Caco-2 (cell line): ENCODE measurements around the gene MAMDC4. TPM values are rescaled to one million over a fixed set of nuclear protein-coding genes. Genes with fewer than 3 reads are reported as not detected.

Source experiments
- BruUV-seq: library from RNA; stranded (reverse); fragments of 400-500 nt; replicated peaks from 2 replicates; lab custom pipeline; 2021; lab: Mats Ljungman, UMichigan
- CTCF ChIA-PET: fragments of 300-600 bp; sonication (Branson Sonifier 250); formaldehyde crosslinking; loops from one replicate; lab custom pipeline; 2022; ENCODE audit warnings: antibody characterized with exemption; lab: Charles Lee
- POLR2A ChIA-PET: fragments of 300-600 bp; sonication (Branson Sonifier 250); formaldehyde crosslinking; loops from one replicate; lab custom pipeline; 2022; ENCODE audit warnings: antibody characterized with exemption; lab: Charles Lee
- DNase-seq, 2 experiments: peaks; one replicate each; pipeline versions ENCODE4 v3.0.0 to v3.0.0-alpha.2; 2020 to 2022
- H3K27me3 ChIP-seq: replicated peaks from 2 replicates; pipeline ENCODE4 v1.6.0; 2011; ENCODE audit warnings: low read length; ENCODE audit not compliant: control insufficient read depth, insufficient read depth
- H3K36me3 ChIP-seq: 2 replicates; pipeline ENCODE4 v1.5.1; 2011; ENCODE audit warnings: low read length; ENCODE audit not compliant: control insufficient read depth, insufficient read depth
- H3K4me1 ChIP-seq: fragments of 250-450 bp; sonication (Bioruptor Pico); 2 replicates; pipeline ENCODE4 v1.5.1; 2020; ENCODE audit warnings: mild to moderate bottlenecking
- H3K4me3 ChIP-seq: 2 replicates; pipeline ENCODE4 v1.5.1; 2011; ENCODE audit warnings: low read depth, mild to moderate bottlenecking, control low read depth, low read length
- H3K9me3 ChIP-seq: fragments of 250-450 bp; sonication (Bioruptor Pico); 2 replicates; pipeline ENCODE4 v1.5.1; 2020; ENCODE audit warnings: mild to moderate bottlenecking, moderate library complexity
- H3K27ac Mint-ChIP-seq: one replicate; pipeline ENCODE4 v1.8.0; 2022; ENCODE audit warnings: mixed read lengths; ENCODE audit not compliant: unreplicated experiment
- H3K27me3 Mint-ChIP-seq: one replicate; pipeline ENCODE4 v1.8.0; 2022; ENCODE audit warnings: mixed read lengths; ENCODE audit not compliant: insufficient read depth, unreplicated experiment
- H3K36me3 Mint-ChIP-seq: one replicate; pipeline ENCODE4 v1.8.0; 2022; ENCODE audit warnings: mild to moderate bottlenecking, mixed read lengths; ENCODE audit not compliant: insufficient read depth, unreplicated experiment
- H3K4me1 Mint-ChIP-seq: one replicate; pipeline ENCODE4 v1.8.0; 2022; ENCODE audit warnings: low read depth, mixed read lengths; ENCODE audit not compliant: unreplicated experiment
- H3K4me3 Mint-ChIP-seq: one replicate; pipeline ENCODE4 v1.8.0; 2022; ENCODE audit warnings: mild to moderate bottlenecking, moderate library complexity, mixed read lengths; ENCODE audit not compliant: unreplicated experiment
- H3K9me3 Mint-ChIP-seq: one replicate; pipeline ENCODE4 v1.8.0; 2022; ENCODE audit warnings: mixed read lengths; ENCODE audit not compliant: unreplicated experiment
- intact Hi-C: fragments of 100-400 bp; cut with micrococcal nuclease; formaldehyde crosslinking; loops from one replicate; pipeline ENCODE4 v1.10.0; 2022; ENCODE audit not compliant: unreplicated experiment
- total RNA-seq: library from RNA; stranded (reverse); gene quantifications from 2 replicates; pipeline ENCODE4 v1.2.3, GENCODE V29; 2022
- TF ChIP-seq, protein P1 (sequence below), 2 experiments: fragments of 200-600 bp in 1 of 2; IDR thresholded peaks; 1 replicate in 1 of 2; 2 replicates in 1 of 2; pipeline versions ENCODE4 v1.5.1 to v1.8.0; 2011 to 2022; ENCODE audit warnings: antibody characterized with exemption in 1 of 2, control low read depth in 1 of 2, inconsistent platforms in 1 of 2, low read depth in 1 of 2, low read length in 1 of 2, mild to moderate bottlenecking in 1 of 2, moderate library complexity in 1 of 2; ENCODE audit not compliant: insufficient read depth in 1 of 2, severe bottlenecking in 1 of 2, unreplicated experiment in 1 of 2

Gene MAMDC4
- total RNA-seq, 1 experiment from 2014 or later, result 8.8 TPM

GRCh38 chr9:136852664-136853595, 784 bp downstream of the MAMDC4 start:
- BruUV-seq, result no TSS peak
- Histone ChIP-seq H3K4me3 (no peak overlapping the region), H3K9me3 (no peaks in the 10 kb centered on the region), H3K4me1 (peaks cover 8% of the 10 kb centered on the region; the same call in 1 of the 2 replicates), H3K27me3 (no peaks in the 10 kb centered on the region), H3K36me3 (peaks cover 1% of the 10 kb centered on the region; the same call in 1 of the 2 replicates)
- intact Hi-C loops, result no loop called here
- Mint-ChIP-seq H3K27ac (no peak overlapping the region), H3K27me3 (no peaks in the 10 kb centered on the region), H3K4me3 (no peak overlapping the region), H3K9me3 (no peaks in the 10 kb centered on the region), H3K36me3 (peaks cover 78% of the 10 kb centered on the region), H3K4me1 (no peaks in the 10 kb centered on the region)
- peak in 1 of 2 experiments; percentile 36 for DNase-seq
- TF ChIP-seq, protein P1, sequence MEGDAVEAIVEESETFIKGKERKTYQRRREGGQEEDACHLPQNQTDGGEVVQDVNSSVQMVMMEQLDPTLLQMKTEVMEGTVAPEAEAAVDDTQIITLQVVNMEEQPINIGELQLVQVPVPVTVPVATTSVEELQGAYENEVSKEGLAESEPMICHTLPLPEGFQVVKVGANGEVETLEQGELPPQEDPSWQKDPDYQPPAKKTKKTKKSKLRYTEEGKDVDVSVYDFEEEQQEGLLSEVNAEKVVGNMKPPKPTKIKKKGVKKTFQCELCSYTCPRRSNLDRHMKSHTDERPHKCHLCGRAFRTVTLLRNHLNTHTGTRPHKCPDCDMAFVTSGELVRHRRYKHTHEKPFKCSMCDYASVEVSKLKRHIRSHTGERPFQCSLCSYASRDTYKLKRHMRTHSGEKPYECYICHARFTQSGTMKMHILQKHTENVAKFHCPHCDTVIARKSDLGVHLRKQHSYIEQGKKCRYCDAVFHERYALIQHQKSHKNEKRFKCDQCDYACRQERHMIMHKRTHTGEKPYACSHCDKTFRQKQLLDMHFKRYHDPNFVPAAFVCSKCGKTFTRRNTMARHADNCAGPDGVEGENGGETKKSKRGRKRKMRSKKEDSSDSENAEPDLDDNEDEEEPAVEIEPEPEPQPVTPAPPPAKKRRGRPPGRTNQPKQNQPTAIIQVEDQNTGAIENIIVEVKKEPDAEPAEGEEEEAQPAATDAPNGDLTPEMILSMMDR (IDR thresholded peaks at IDR 0.05; ENCODE audit: insufficient read depth in 1 of 2, low read depth in 1 of 2, low read length in 1 of 2, severe bottlenecking in 1 of 2, unreplicated experiment in 1 of 2), result no peak
- CTCF ChIA-PET, result no interaction called here
- POLR2A ChIA-PET, result no interaction called here

DNA sequence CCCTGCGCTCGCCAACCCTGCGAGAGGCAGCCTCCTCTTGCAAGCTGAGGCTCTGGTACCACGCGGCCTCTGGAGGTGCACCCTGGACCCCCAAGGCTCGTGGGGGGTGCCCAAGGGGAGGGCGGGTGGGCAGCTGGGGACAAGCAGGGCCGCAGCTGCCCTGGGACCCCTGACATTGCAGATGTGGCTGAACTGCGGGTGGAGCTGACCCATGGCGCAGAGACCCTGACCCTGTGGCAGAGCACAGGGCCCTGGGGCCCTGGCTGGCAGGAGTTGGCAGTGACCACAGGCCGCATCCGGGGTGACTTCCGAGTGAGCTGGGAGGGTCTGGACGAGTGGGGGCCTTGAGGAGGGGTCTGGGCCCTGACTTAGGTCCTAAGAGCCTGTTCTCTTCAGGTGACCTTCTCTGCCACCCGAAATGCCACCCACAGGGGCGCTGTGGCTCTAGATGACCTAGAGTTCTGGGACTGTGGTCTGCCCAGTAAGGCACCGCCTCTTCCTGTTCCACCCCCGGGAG, 1.5 kb downstream of the MAMDC4 start:
- Histone ChIP-seq H3K27me3 (no peaks in the 10 kb centered on the region), H3K9me3 (no peaks in the 10 kb centered on the region), H3K4me1 (peaks cover 8% of the 10 kb centered on the region; the same call in 1 of the 2 replicates), H3K36me3 (peaks cover 1% of the 10 kb centered on the region; the same call in 1 of the 2 replicates), H3K4me3 (no peak overlapping the region)
- Mint-ChIP-seq H3K27me3 (no peaks in the 10 kb centered on the region), H3K36me3 (peaks cover 78% of the 10 kb centered on the region), H3K4me1 (no peaks in the 10 kb centered on the region), H3K27ac (no peak overlapping the region), H3K4me3 (no peak overlapping the region), H3K9me3 (no peaks in the 10 kb centered on the region)
- intact Hi-C loops, result no loop called here
- POLR2A ChIA-PET, result no interaction called here
- peak in 1 of 2 experiments; percentile 33 for DNase-seq
- CTCF ChIA-PET, result no interaction called here
- TF ChIP-seq, protein P1 (IDR thresholded peaks at IDR 0.05; ENCODE audit: insufficient read depth in 1 of 2, low read depth in 1 of 2, low read length in 1 of 2, severe bottlenecking in 1 of 2, unreplicated experiment in 1 of 2), result no peak
- BruUV-seq, result no TSS peak

DNA sequence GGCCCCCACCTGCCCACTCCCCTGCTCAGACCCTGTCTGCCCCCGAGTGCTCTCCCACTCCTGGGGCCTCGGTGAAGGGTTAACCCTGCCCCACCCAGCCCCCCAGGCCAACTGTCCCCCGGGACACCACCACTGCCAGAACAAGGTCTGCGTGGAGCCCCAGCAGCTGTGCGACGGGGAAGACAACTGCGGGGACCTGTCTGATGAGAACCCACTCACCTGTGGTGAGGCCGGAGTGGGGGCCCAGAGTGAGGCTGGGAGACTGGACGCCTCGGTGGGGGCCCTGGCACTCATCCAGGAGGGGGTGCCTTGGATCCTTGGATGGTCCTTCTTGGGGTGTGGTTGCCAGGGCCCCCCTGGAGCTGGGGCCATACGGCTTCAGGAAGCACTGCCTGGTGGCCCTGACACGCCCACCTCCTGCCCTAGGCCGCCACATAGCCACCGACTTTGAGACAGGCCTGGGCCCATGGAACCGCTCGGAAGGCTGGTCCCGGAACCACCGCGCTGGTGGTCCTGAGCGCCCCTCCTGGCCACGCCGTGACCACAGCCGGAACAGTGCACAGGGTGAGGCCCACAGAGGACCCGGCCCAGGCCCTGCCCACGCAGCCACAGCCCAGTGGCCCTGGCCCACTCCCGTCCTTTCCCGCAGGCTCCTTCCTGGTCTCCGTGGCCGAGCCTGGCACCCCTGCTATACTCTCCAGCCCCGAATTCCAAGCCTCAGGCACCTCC, 2.1 kb downstream of the MAMDC4 start:
- Mint-ChIP-seq H3K36me3 (peaks cover 78% of the 10 kb centered on the region), H3K4me1 (no peaks in the 10 kb centered on the region), H3K4me3 (no peak overlapping the region), H3K27ac (no peak overlapping the region), H3K27me3 (no peaks in the 10 kb centered on the region), H3K9me3 (no peaks in the 10 kb centered on the region)
- CTCF ChIA-PET, result no interaction called here
- H3K4me3 ChIP-seq, result no peak overlapping the region
- TF ChIP-seq, protein P1 (IDR thresholded peaks at IDR 0.05; ENCODE audit: insufficient read depth in 1 of 2, low read depth in 1 of 2, low read length in 1 of 2, severe bottlenecking in 1 of 2, unreplicated experiment in 1 of 2), result no peak
- peaks cover 10% of the 10 kb centered on the region for H3K4me1 ChIP-seq
- no TSS peak for BruUV-seq
- H3K9me3 ChIP-seq, result no peaks in the 10 kb centered on the region
- intact Hi-C loops, result no loop called here
- peak in 1 of 2 experiments; percentile 40 for DNase-seq
- POLR2A ChIA-PET, result no interaction called here
- H3K36me3 ChIP-seq, result peaks cover 1% of the 10 kb centered on the region; the same call in 1 of the 2 replicates
- H3K27me3 ChIP-seq, result no peaks in the 10 kb centered on the region
